Mesenchymal stem cell (in vitro differentiated cells and primary cell): ENCODE results near the gene CAND2.

Experiments
- DNase-seq: peaks from one replicate; pipeline ENCODE4 v3.0.0-alpha.2; 2013
- H2AFZ ChIP-seq: one replicate; pipeline ENCODE4 v1.6.1; 2013; ENCODE audit warnings: low read depth, mild to moderate bottlenecking, control low read depth, inconsistent platforms, low read length, moderate library complexity
- H2AK5ac ChIP-seq: 2 replicates; pipeline ENCODE4 v1.6.1; 2013; ENCODE audit warnings: low read length, moderate library complexity, mild to moderate bottlenecking, inconsistent platforms; ENCODE audit not compliant: severe bottlenecking
- H2BK120ac ChIP-seq: one replicate; pipeline ENCODE4 v1.6.1; 2013; ENCODE audit warnings: low read depth, mild to moderate bottlenecking, inconsistent platforms, low read length, moderate library complexity
- H2BK12ac ChIP-seq, 2 experiments: one replicate each; pipeline ENCODE4 v1.6.1; 2013; ENCODE audit warnings: inconsistent platforms in 2 of 2, low read length in 2 of 2, mild to moderate bottlenecking in 2 of 2, moderate library complexity in 2 of 2, control low read depth in 1 of 2
- H2BK15ac ChIP-seq: one replicate; pipeline ENCODE4 v1.6.1; 2013; ENCODE audit warnings: mild to moderate bottlenecking, low read depth, inconsistent platforms; ENCODE audit not compliant: poor library complexity, severe bottlenecking
- H2BK5ac ChIP-seq: 2 replicates; pipeline ENCODE4 v1.6.1; 2013; ENCODE audit warnings: low read depth, mild to moderate bottlenecking, low read length, control low read depth, inconsistent platforms; ENCODE audit not compliant: poor library complexity, severe bottlenecking
- H3K14ac ChIP-seq, 2 experiments: one replicate each; pipeline ENCODE4 v1.6.1; 2013; ENCODE audit warnings: inconsistent platforms in 2 of 2, low read length in 2 of 2, control low read depth in 1 of 2, mild to moderate bottlenecking in 1 of 2, moderate library complexity in 1 of 2
- H3K18ac ChIP-seq, 2 experiments: one replicate each; pipeline ENCODE4 v1.6.1; 2013; ENCODE audit warnings: inconsistent platforms in 2 of 2, low read length in 2 of 2, control low read depth in 1 of 2, low read depth in 1 of 2, mild to moderate bottlenecking in 1 of 2
- H3K23ac ChIP-seq, 2 experiments: one replicate each; pipeline ENCODE4 v1.6.1; 2013; ENCODE audit warnings: inconsistent platforms in 2 of 2, low read length in 2 of 2, mild to moderate bottlenecking in 2 of 2, moderate library complexity in 2 of 2, control low read depth in 1 of 2
- H3K27ac ChIP-seq: 2 replicates; pipeline ENCODE4 v1.5.1; 2013; ENCODE audit warnings: mild to moderate bottlenecking, moderate library complexity, low read length, control low read depth, inconsistent platforms; ENCODE audit not compliant: poor library complexity, severe bottlenecking
- H3K27me3 ChIP-seq, 2 experiments: 2 replicates each; pipeline versions ENCODE4 v1.6.1 to v1.7.0; 2013; ENCODE audit warnings: low read length in 2 of 2, mild to moderate bottlenecking in 2 of 2, moderate library complexity in 2 of 2, control low read depth in 1 of 2, inconsistent platforms in 1 of 2; ENCODE audit not compliant: control insufficient read depth in 1 of 2, insufficient read depth in 1 of 2
- H3K36me3 ChIP-seq, 2 experiments: 2 replicates each; pipeline versions ENCODE4 v1.6.1 to v1.7.0; 2013; ENCODE audit warnings: low read length in 2 of 2, control low read depth in 1 of 2, inconsistent platforms in 1 of 2, low read depth in 1 of 2, mild to moderate bottlenecking in 1 of 2; ENCODE audit not compliant: insufficient read depth in 2 of 2, control insufficient read depth in 1 of 2
- H3K4ac ChIP-seq, 2 experiments: one replicate each; pipeline ENCODE4 v1.6.1; 2013; ENCODE audit warnings: inconsistent platforms in 2 of 2, low read length in 2 of 2, mild to moderate bottlenecking in 2 of 2, moderate library complexity in 2 of 2, control low read depth in 1 of 2, low read depth in 1 of 2
- H3K4me1 ChIP-seq: 2 replicates; pipeline ENCODE4 v1.6.1; 2013; ENCODE audit warnings: low read depth, low read length, control low read depth; ENCODE audit not compliant: control insufficient read depth, insufficient read depth
- H3K4me2 ChIP-seq: 2 replicates; pipeline ENCODE4 v1.6.1; 2013; ENCODE audit warnings: low read length, mild to moderate bottlenecking, inconsistent platforms; ENCODE audit not compliant: poor library complexity, severe bottlenecking
- H3K4me3 ChIP-seq, 2 experiments: 2 replicates each; pipeline versions ENCODE4 v1.5.1 to v1.7.0; 2013; ENCODE audit warnings: low read length in 2 of 2, mild to moderate bottlenecking in 2 of 2, control low read depth in 1 of 2, low read depth in 1 of 2; ENCODE audit not compliant: insufficient read depth in 1 of 2
- H3K79me1 ChIP-seq: replicated peaks from 2 replicates; pipeline ENCODE4 v1.6.1; 2013; ENCODE audit warnings: mild to moderate bottlenecking, control low read depth, low read length, inconsistent platforms; ENCODE audit not compliant: poor library complexity, severe bottlenecking
- H3K9ac ChIP-seq: 2 replicates; pipeline ENCODE4 v1.7.0; 2013; ENCODE audit warnings: mild to moderate bottlenecking, low read length, moderate library complexity
- H3K9me3 ChIP-seq: 2 replicates; pipeline ENCODE4 v1.7.0; 2013; ENCODE audit warnings: mild to moderate bottlenecking, low read length; ENCODE audit not compliant: control insufficient read depth
- H4K8ac ChIP-seq: one replicate; pipeline ENCODE4 v1.6.1; 2013; ENCODE audit warnings: inconsistent platforms, mild to moderate bottlenecking, low read length, moderate library complexity
- H4K91ac ChIP-seq: one replicate; pipeline ENCODE4 v1.6.1; 2013; ENCODE audit warnings: mild to moderate bottlenecking, low read length, inconsistent platforms
- WGBS: methylation state at CpG from one replicate; pipeline ENCODE4 v1.1.7; 2013; ENCODE audit warnings: mixed read lengths; 5-methylcytosine and 5-hydroxymethylcytosine counted together

The CAND2 gene

GRCh38 chr3:12813967-12814366 is 17.5 kb downstream of the CAND2 start:
- Histone ChIP-seq H4K8ac (no peak overlapping the region), H3K14ac (no peak overlapping the region), H3K9ac (no peak overlapping the region), H2BK15ac (no peak overlapping the region), H3K4ac (no peak overlapping the region), H2AK5ac (no peak overlapping the region), H3K4me1 (peaks cover 9% of the 10 kb centered on the region), H3K27me3 (peaks cover 0 to 16% of the 10 kb centered on the region in 2 experiments), H2BK12ac (no peak overlapping the region), H3K4me3 (no peak overlapping the region), H3K36me3 (peaks cover 0 to 47% of the 10 kb centered on the region in 2 experiments), H2BK120ac (no peak overlapping the region), H4K91ac (no peak overlapping the region), H3K79me1 (no peaks in the 10 kb centered on the region), H3K18ac (no peak overlapping the region), H3K4me2 (no peak overlapping the region), H3K23ac (no peak overlapping the region), H3K27ac (no peak overlapping the region), H2BK5ac (no peak overlapping the region), H2AFZ (no peak overlapping the region), H3K9me3 (no peaks in the 10 kb centered on the region)
- 87% methylated on average over 6 of the region's 6 CpGs for WGBS
- no peak for DNase-seq

DNA sequence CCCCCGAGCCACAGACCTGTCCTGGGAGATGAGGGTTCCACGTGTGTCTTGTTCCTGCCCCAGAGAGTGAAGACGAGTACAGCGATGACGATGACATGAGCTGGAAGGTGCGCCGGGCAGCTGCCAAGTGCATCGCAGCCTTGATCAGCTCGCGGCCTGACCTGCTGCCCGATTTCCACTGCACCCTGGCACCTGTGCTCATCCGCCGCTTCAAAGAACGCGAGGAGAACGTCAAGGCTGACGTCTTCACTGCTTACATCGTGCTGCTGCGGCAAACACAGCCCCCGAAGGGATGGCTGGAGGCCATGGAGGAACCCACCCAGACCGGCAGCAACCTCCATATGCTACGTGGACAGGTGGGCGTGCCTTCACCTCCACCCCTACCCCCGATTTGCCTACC is 18.6 kb downstream of the CAND2 start:
- H2BK12ac ChIP-seq: no peak overlapping the region
- no peak overlapping the region for H3K9ac ChIP-seq
- H2BK15ac ChIP-seq: no peak overlapping the region
- H3K4me3 ChIP-seq: no peak overlapping the region
- no peak overlapping the region for H3K18ac ChIP-seq
- H4K91ac ChIP-seq: no peak overlapping the region
- 97% methylated on average over 24 of the region's 24 CpGs for WGBS
- peaks cover 0 to 25% of the 10 kb centered on the region in 2 experiments for H3K27me3 ChIP-seq
- no peaks in the 10 kb centered on the region for H3K79me1 ChIP-seq
- no peak overlapping the region for H4K8ac ChIP-seq
- no peak overlapping the region for H2BK120ac ChIP-seq
- H3K4me1 ChIP-seq: peaks cover 4% of the 10 kb centered on the region
- H2AK5ac ChIP-seq: no peak overlapping the region
- H3K36me3 ChIP-seq: peaks cover 0 to 45% of the 10 kb centered on the region in 2 experiments
- H3K4ac ChIP-seq: no peak overlapping the region
- no peak for DNase-seq
- no peak overlapping the region for H3K4me2 ChIP-seq
- no peak overlapping the region for H2AFZ ChIP-seq
- no peak overlapping the region for H2BK5ac ChIP-seq
- no peak overlapping the region for H3K23ac ChIP-seq
- H3K27ac ChIP-seq: no peak overlapping the region
- H3K9me3 ChIP-seq: no peaks in the 10 kb centered on the region
- no peak overlapping the region for H3K14ac ChIP-seq

- H3K18ac ChIP-seq: no peak overlapping the region
- H2BK5ac ChIP-seq: no peak overlapping the region
- peaks cover 0 to 47% of the 10 kb centered on the region in 2 experiments for H3K36me3 ChIP-seq
- H4K91ac ChIP-seq: no peak overlapping the region
- no peak overlapping the region for H3K27ac ChIP-seq
- peak overlapping the region in 1 of 2 experiments; percentile 43 for H3K23ac ChIP-seq
- WGBS: 93% methylated on average over 9 of the region's 9 CpGs
- DNase-seq: no peak
- H2AK5ac ChIP-seq: no peak overlapping the region
- H4K8ac ChIP-seq: no peak overlapping the region
- peaks cover 0 to 30% of the 10 kb centered on the region in 2 experiments for H3K27me3 ChIP-seq
- no peak overlapping the region for H2BK15ac ChIP-seq
- no peak overlapping the region for H2AFZ ChIP-seq
- H3K4ac ChIP-seq: no peak overlapping the region
- no peak overlapping the region for H3K4me3 ChIP-seq
- H3K14ac ChIP-seq: no peak overlapping the region
- H3K4me2 ChIP-seq: no peak overlapping the region
- no peak overlapping the region for H2BK12ac ChIP-seq
- no peak overlapping the region for H3K9ac ChIP-seq
- no peaks in the 10 kb centered on the region for H3K9me3 ChIP-seq
- H2BK120ac ChIP-seq: no peak overlapping the region
- H3K4me1 ChIP-seq: peaks cover 4% of the 10 kb centered on the region
- no peaks in the 10 kb centered on the region for H3K79me1 ChIP-seq
These were observed 19.2 kb downstream of the CAND2 start for GRCh38 chr3:12815719-12816118.

- H3K36me3 ChIP-seq: peaks cover 0 to 47% of the 10 kb centered on the region in 2 experiments
- no peak overlapping the region for H4K91ac ChIP-seq
- no peak overlapping the region for H3K4me3 ChIP-seq
- no peak overlapping the region for H2AK5ac ChIP-seq
- no peak overlapping the region for H2BK5ac ChIP-seq
- no peak overlapping the region for H4K8ac ChIP-seq
- H3K9me3 ChIP-seq: no peaks in the 10 kb centered on the region
- no peak for DNase-seq
- no peak overlapping the region for H2BK12ac ChIP-seq
- H3K18ac ChIP-seq: no peak overlapping the region
- H3K27me3 ChIP-seq: peaks cover 0 to 30% of the 10 kb centered on the region in 2 experiments
- H3K14ac ChIP-seq: no peak overlapping the region
- no peak overlapping the region for H3K27ac ChIP-seq
- H2BK120ac ChIP-seq: no peak overlapping the region
- 97% methylated on average over 34 of the region's 34 CpGs for WGBS
- H3K4ac ChIP-seq: no peak overlapping the region
- no peaks in the 10 kb centered on the region for H3K4me1 ChIP-seq
- no peak overlapping the region for H3K23ac ChIP-seq
- no peak overlapping the region for H2AFZ ChIP-seq
- H3K4me2 ChIP-seq: no peak overlapping the region
- H3K79me1 ChIP-seq: no peaks in the 10 kb centered on the region
- H2BK15ac ChIP-seq: no peak overlapping the region
- H3K9ac ChIP-seq: no peak overlapping the region
These were observed 20.3 kb downstream of the CAND2 start for GRCh38 chr3:12816521-12817342.
